ENCODE data around the gene TBX6. TPM values are rescaled to one million over a fixed set of nuclear protein-coding genes. Genes with fewer than 3 reads are reported as not detected.

TBX6 gene
- total RNA-seq, 1 experiment from 2014 or later, result 5.1 TPM

GRCh38 chr16:30096105-30096861 is 4.6 kb upstream of the TBX6 start, which contains the start of gene YPEL3:
TSS of gene YPEL3 (minus strand) at chr16:30096213. CDS start at chr16:30095482, 731 bp downstream.
- H3K36me3 Mint-ChIP-seq, result peaks cover 29% of the 10 kb centered on the region
- TF ChIP-seq FOXP4 (CRISPR knock-in tag; IDR thresholded peaks at IDR 0.05) (peak; percentile 38; the same call in 1 of the 2 replicates), MYBL2 (CRISPR knock-in tag; IDR thresholded peaks at IDR 0.05) (0 out of 2 replicates have a peak, but pooled peaks have one; percentile 15), SP1 (CRISPR knock-in tag; conservative IDR thresholded peaks at IDR 0.05) (0 out of 2 replicates have a peak, but pooled peaks have one; percentile 30), FOXK1 (CRISPR knock-in tag; IDR thresholded peaks at IDR 0.05) (peak; percentile 91), MLX (CRISPR knock-in tag; IDR thresholded peaks at IDR 0.05) (no peak), MAX (CRISPR knock-in tag; IDR thresholded peaks at IDR 0.05) (peak; percentile 71), TEAD1 (CRISPR knock-in tag; IDR thresholded peaks at IDR 0.05) (0 out of 2 replicates have a peak, but pooled peaks have one; percentile 31), JAZF1 (CRISPR knock-in tag; IDR thresholded peaks at IDR 0.05) (no peak), E2F5 (CRISPR knock-in tag; IDR thresholded peaks at IDR 0.05) (peak; percentile 90; the same call in 1 of the 2 replicates), NFE2L1 (CRISPR knock-in tag; IDR thresholded peaks at IDR 0.05) (peak; percentile 14; the same call in 1 of the 2 replicates), ZNF281 (CRISPR knock-in tag; IDR thresholded peaks at IDR 0.05) (0 out of 2 replicates have a peak, but pooled peaks have one; percentile 40), HMGA2 (CRISPR knock-in tag; IDR thresholded peaks at IDR 0.05) (no peak)
- H3K9me3 Mint-ChIP-seq, result peaks cover 22% of the 10 kb centered on the region
- H3K27me3 Mint-ChIP-seq (ENCODE audit: low read depth), result peaks cover 16% of the 10 kb centered on the region
- POLR2A ChIA-PET, result interaction anchor here (1.2 to 1.5 kb wide), 2 partner anchors 20 to 31 kb away, joined by 3 read pairs; partner anchors contain the start of gene ALDOA
- peaks cover 19% of the 10 kb centered on the region for H3K4me1 Mint-ChIP-seq
- DNase-seq (ENCODE audit: low spot score), result peak; percentile 92
- ATAC-seq, result peak; percentile 54
- CTCF ChIA-PET, result interaction anchor here (0.5 to 4.2 kb wide), 8 partner anchors 16 to 586 kb away, joined by 3 to 33 read pairs (median 4); partner anchors contain the start of genes ALDOA and DCTPP1
- peak within 1 kb of the TSS; percentile 96 for H3K27ac Mint-ChIP-seq
- H3K4me3 Mint-ChIP-seq, result peak within 1 kb of the TSS; percentile 80

- TF ChIP-seq ZNF232 (CRISPR knock-in tag; IDR thresholded peaks at IDR 0.05), result no peak
- no peak for TF ChIP-seq ZNF425 (CRISPR knock-in tag; conservative IDR thresholded peaks at IDR 0.05)
- 0 out of 2 replicates have a peak, but pooled peaks have one; percentile 23 for TF ChIP-seq CREB1 (CRISPR knock-in tag; IDR thresholded peaks at IDR 0.05)
- TF ChIP-seq ZNF281 (CRISPR knock-in tag; IDR thresholded peaks at IDR 0.05), result no peak
- TF ChIP-seq PRRX2 (CRISPR knock-in tag; IDR thresholded peaks at IDR 0.05), result no peak
- ChIA-PET CTCF (interaction anchor here (0.5 to 4.2 kb wide), 5 partner anchors 17 to 314 kb away, joined by 3 to 33 read pairs (median 7); partner anchors contain the start of gene ALDOA), POLR2A (interaction anchor here (1.5 kb wide), 1 partner anchor 19 kb away, joined by 3 read pairs; no protein-coding TSS in a partner anchor)
- H3K4me1 Mint-ChIP-seq, result peaks cover 20% of the 10 kb centered on the region
- H3K36me3 Mint-ChIP-seq, result peaks cover 29% of the 10 kb centered on the region
- H3K27ac Mint-ChIP-seq, result peak overlapping the region; percentile 89
- DNase-seq (ENCODE audit: low spot score) (no peak), ATAC-seq (peak; percentile 0; the same call in 1 of the 2 replicates)
- H3K27me3 Mint-ChIP-seq (ENCODE audit: low read depth), result peaks cover 16% of the 10 kb centered on the region
- peaks cover 22% of the 10 kb centered on the region for H3K9me3 Mint-ChIP-seq
- H3K4me3 Mint-ChIP-seq, result peak overlapping the region; percentile 75
Measured at GRCh38 chr16:30095166-30096078, 3.7 kb upstream of the TBX6 start.

Measured in WTC11 (cell line).